SU-DHL-6 (cell line): Measurements from ENCODE around the gene ARMH3.

ENCODE experiments used
- CTCF ChIP-seq: fragments of 200-600 bp; sonication (generic); IDR thresholded peaks from one replicate; pipeline ENCODE4 v1.5.1; 2017; ENCODE audit warnings: antibody characterized with exemption, mild to moderate bottlenecking, low read length, moderate library complexity; ENCODE audit not compliant: insufficient read depth, poor library complexity, severe bottlenecking
- EZH2phosphoT487 ChIP-seq: fragments of 200-600 bp; sonication (generic), shearing (Covaris generic); conservative IDR thresholded peaks from 2 replicates; pipeline ENCODE4 v1.6.1; 2018; ENCODE audit warnings: mild to moderate bottlenecking, antibody characterized with exemption, low read length, moderate library complexity, mixed read lengths

- TF ChIP-seq CTCF = no peak
- TF ChIP-seq EZH2phosphoT487 = no peak
These were observed 10.6 kb upstream of the ARMH3 start for GRCh38 chr10:102066399-102067088.
